A673 (cell line): Measurements from ENCODE around the gene SV2C. TPM values are rescaled to one million over a fixed set of nuclear protein-coding genes. Genes with fewer than 3 reads are reported as not detected.

Experiments used
- BruUV-seq: library from RNA; stranded (reverse); fragments of 400-500 nt; replicated peaks from 2 replicates; lab custom pipeline; 2021; lab: Mats Ljungman, UMichigan
- CTCF ChIA-PET: fragments of 300-600 bp; sonication (Branson Sonifier 250); formaldehyde crosslinking; loops from one replicate; lab custom pipeline; 2022; ENCODE audit warnings: antibody characterized with exemption; lab: Charles Lee
- POLR2A ChIA-PET: fragments of 300-600 bp; sonication (Branson Sonifier 250); formaldehyde crosslinking; loops from one replicate; lab custom pipeline; 2022; ENCODE audit warnings: antibody characterized with exemption; ENCODE audit not compliant: low non-redundant PET; lab: Charles Lee
- DNase-seq: peaks from one replicate; pipeline ENCODE4 v3.0.0-alpha.2; 2015; ENCODE audit warnings: low spot score
- H3K27ac ChIP-seq: fragments of 200-600 bp; sonication (generic); 2 replicates; pipeline ENCODE4 v1.5.1; 2016; ENCODE audit warnings: mixed run types, low read depth, mild to moderate bottlenecking, mixed read lengths, antibody characterized with exemption, low read length; ENCODE audit not compliant: poor library complexity, severe bottlenecking
- H3K27me3 ChIP-seq: fragments of 200-600 bp; sonication (generic); replicated peaks from 2 replicates; pipeline ENCODE4 v1.6.1; 2017; ENCODE audit warnings: mixed run types, low read depth, mild to moderate bottlenecking, mixed read lengths, antibody characterized with exemption, low read length; ENCODE audit not compliant: insufficient read depth, poor library complexity
- H3K36me3 ChIP-seq: fragments of 200-600 bp; sonication (generic); 2 replicates; pipeline ENCODE4 v1.6.1; 2016; ENCODE audit warnings: mixed run types, mild to moderate bottlenecking, mixed read lengths, antibody characterized with exemption, low read length; ENCODE audit not compliant: insufficient read depth, poor library complexity, severe bottlenecking
- H3K4me1 ChIP-seq: fragments of 200-600 bp; sonication (generic); 2 replicates; pipeline ENCODE4 v1.6.1; 2017; ENCODE audit warnings: mixed run types, mild to moderate bottlenecking, mixed read lengths, antibody characterized with exemption, low read length; ENCODE audit not compliant: insufficient read depth, poor library complexity, severe bottlenecking
- H3K4me3 ChIP-seq: fragments of 200-600 bp; sonication (generic); 2 replicates; pipeline ENCODE4 v1.5.1; 2016; ENCODE audit warnings: low read depth, mixed run types, mild to moderate bottlenecking, mixed read lengths, low read length; ENCODE audit not compliant: poor library complexity, severe bottlenecking
- H3K9me3 ChIP-seq: fragments of 200-600 bp; sonication (generic); 2 replicates; pipeline ENCODE4 v1.6.1; 2016; ENCODE audit warnings: mixed run types, low read depth, mild to moderate bottlenecking, mixed read lengths, antibody characterized with exemption, low read length; ENCODE audit not compliant: poor library complexity, severe bottlenecking
- CTCF ChIP-seq: fragments of 300-800, 200-600 bp; sonication (generic); conservative IDR thresholded peaks from 2 replicates; pipeline ENCODE4 v1.5.1; 2017; ENCODE audit warnings: low read depth, mild to moderate bottlenecking, antibody characterized with exemption, low read length, moderate library complexity, mixed read lengths
- EZH2 ChIP-seq: fragments of 200-600 bp; sonication (generic); IDR thresholded peaks from 2 replicates; pipeline ENCODE4 v1.6.1; 2017; ENCODE audit warnings: borderline replicate concordance, low read depth, mild to moderate bottlenecking, mixed read lengths, antibody characterized with exemption, low read length; ENCODE audit not compliant: poor library complexity, severe bottlenecking
- intact Hi-C: fragments of 100-400 bp; cut with micrococcal nuclease; formaldehyde crosslinking; loops from one replicate; pipeline ENCODE4 v1.10.0; 2022; ENCODE audit not compliant: unreplicated experiment
- total RNA-seq: library from RNA; stranded (reverse); gene quantifications from 2 replicates; pipeline ENCODE4 v1.2.3, GENCODE V29; 2021

SV2C gene
- total RNA-seq, 1 experiment from 2014 or later, result 3.1 TPM

GRCh38 chr5:76289692-76290091 is 206.5 kb downstream of the SV2C start:
- no peak for TF ChIP-seq CTCF
- TF ChIP-seq EZH2, result no peak
- Histone ChIP-seq H3K4me1 (peaks cover 9% of the 10 kb centered on the region), H3K27me3 (no peaks in the 10 kb centered on the region), H3K36me3 (no peaks in the 10 kb centered on the region), H3K4me3 (no peak overlapping the region), H3K27ac (no peak overlapping the region), H3K9me3 (no peaks in the 10 kb centered on the region)
- CTCF ChIA-PET, result no interaction called here
- BruUV-seq, result no TSS peak
- intact Hi-C loops, result no loop called here
- DNase-seq, result no peak
- POLR2A ChIA-PET, result no interaction called here

GRCh38 chr5:76290321-76290757 is 207.2 kb downstream of the SV2C start:
- Histone ChIP-seq H3K27me3 (no peaks in the 10 kb centered on the region), H3K27ac (no peak overlapping the region), H3K4me3 (no peak overlapping the region), H3K36me3 (no peaks in the 10 kb centered on the region), H3K4me1 (peaks cover 9% of the 10 kb centered on the region), H3K9me3 (no peaks in the 10 kb centered on the region)
- CTCF ChIA-PET, result no interaction called here
- POLR2A ChIA-PET, result no interaction called here
- intact Hi-C loops, result no loop called here
- no peak for DNase-seq
- TF ChIP-seq CTCF (no peak), EZH2 (no peak)
- BruUV-seq, result no TSS peak

DNA sequence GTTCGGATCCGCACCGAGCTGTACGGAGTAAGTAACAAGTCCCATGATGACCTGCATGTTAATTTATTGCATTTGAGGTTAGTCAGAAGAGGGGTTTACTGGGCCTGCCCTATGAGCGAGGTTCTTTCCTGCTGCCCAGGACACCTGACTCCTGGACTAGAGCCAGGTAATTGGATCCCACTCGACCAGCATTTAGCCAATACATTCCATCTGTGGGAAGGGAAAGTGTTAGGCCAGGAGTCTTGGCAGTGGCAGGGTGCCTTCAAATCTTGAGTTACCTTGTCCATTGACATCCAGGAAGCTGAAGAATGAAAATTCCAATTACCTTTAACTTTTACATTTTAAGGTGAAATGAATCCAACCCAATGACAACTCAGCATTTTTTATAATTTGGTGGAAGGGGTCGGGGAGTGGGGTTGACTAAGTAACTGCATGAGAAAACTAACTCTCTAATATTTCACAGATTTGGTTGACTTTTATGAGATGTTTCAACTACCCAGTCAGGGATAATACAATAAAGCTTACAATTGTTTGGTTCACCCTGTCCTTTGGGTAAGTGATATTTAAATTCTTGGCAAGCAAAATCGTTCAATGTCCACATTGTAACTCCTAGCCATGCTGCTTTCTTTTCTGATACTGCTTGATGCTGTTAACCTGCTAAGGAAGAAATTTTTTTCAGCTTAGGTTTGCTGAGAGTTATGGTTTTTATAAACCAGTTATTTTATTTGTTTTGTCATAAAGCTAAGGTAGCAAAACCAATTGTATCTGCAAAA is 208.3 kb downstream of the SV2C start:
- TF ChIP-seq EZH2, result no peak
- no peaks in the 10 kb centered on the region for H3K36me3 ChIP-seq
- intact Hi-C loops, result no loop called here
- no TSS peak for BruUV-seq
- ChIA-PET POLR2A (no interaction called here), CTCF (no interaction called here)
- H3K27ac ChIP-seq, result no peak overlapping the region
- no peaks in the 10 kb centered on the region for H3K9me3 ChIP-seq
- H3K4me1 ChIP-seq, result peaks cover 9% of the 10 kb centered on the region
- no peak overlapping the region for H3K4me3 ChIP-seq
- no peak for DNase-seq
- no peaks in the 10 kb centered on the region for H3K27me3 ChIP-seq
